Neural progenitor cell (in vitro differentiated cells): ENCODE results near the gene SINHCAF.

Source experiments
- CTCF ChIP-seq: fragments of 200-600 bp; sonication (generic); IDR thresholded peaks from 2 replicates; pipeline ENCODE4 v1.5.1; 2017; ENCODE audit warnings: antibody characterized with exemption, mild to moderate bottlenecking
- EZH2 ChIP-seq: fragments of 200-600 bp; sonication (generic); IDR thresholded peaks from 2 replicates; pipeline ENCODE4 v1.6.1; 2017; ENCODE audit warnings: antibody characterized with exemption, mild to moderate bottlenecking, moderate library complexity

DNA sequence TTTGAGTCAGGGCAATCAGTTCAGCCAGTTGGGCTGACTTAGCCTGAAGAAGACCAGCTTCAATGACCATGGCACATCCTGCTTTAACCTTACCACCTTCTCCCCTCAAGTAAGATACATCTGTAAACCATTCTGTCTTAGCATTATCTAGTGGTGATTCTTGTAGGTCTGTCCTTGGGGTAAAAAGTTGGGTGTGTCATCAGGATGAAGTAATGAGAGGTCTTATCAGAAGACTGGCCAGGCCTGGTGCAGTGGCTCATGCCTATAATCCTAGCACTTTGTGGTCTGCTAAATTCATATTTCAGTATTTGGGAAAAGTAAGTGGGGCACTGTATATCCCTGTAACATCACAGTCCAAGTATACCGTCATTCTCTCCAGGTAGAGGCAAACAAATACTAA lies 19.1 kb downstream of the SINHCAF start:
- TF ChIP-seq EZH2, result no peak
- no peak for TF ChIP-seq CTCF
